HG03575 (cell line): ENCODE results near the gene SLC51B.
"Not testable (repeated sequence)": the region's sequence is repeated elsewhere in the genome, so short reads cannot be mapped to it uniquely, and the experiment has no call there.

ENCODE experiments used
- ATAC-seq: cut with Tn5 transposase; IDR thresholded peaks from one replicate; pipeline ENCODE4 v1.9.1; 2021; ENCODE audit not compliant: unreplicated experiment, insufficient number of reproducible peaks, low FRiP score; ENCODE audit errors: extremely low read depth

SLC51B gene

GRCh38 chr15:65092911-65093792, 48.0 kb downstream of the SLC51B start:
- ATAC-seq: no peak

- ATAC-seq: not testable (repeated sequence)
Measured at GRCh38 chr15:65093793-65094170, 48.6 kb downstream of the SLC51B start.

GRCh38 chr15:65094294-65094995, 49.3 kb downstream of the SLC51B start:
- ATAC-seq: no peak

GRCh38 chr15:65095011-65095746, 50.0 kb downstream of the SLC51B start:
- no peak for ATAC-seq

- no peak for ATAC-seq
Measured at GRCh38 chr15:65095747-65096104, 50.5 kb downstream of the SLC51B start.

- ATAC-seq: no peak
Measured at GRCh38 chr15:65096481-65097385, 51.5 kb downstream of the SLC51B start.

GRCh38 chr15:65097651-65098263, 52.6 kb downstream of the SLC51B start:
- no peak for ATAC-seq

- ATAC-seq: no peak
Measured at GRCh38 chr15:65099336-65099735, 54.1 kb downstream of the SLC51B start.

- not testable (repeated sequence) for ATAC-seq
Measured at GRCh38 chr15:65099801-65100200, 54.6 kb downstream of the SLC51B start.

GRCh38 chr15:65100442-65100841, 55.3 kb downstream of the SLC51B start:
- no peak for ATAC-seq

- no peak for ATAC-seq
Measured at GRCh38 chr15:65101411-65101890, 56.3 kb downstream of the SLC51B start.

- no peak for ATAC-seq
Measured at GRCh38 chr15:65101891-65102708, 56.9 kb downstream of the SLC51B start.

- ATAC-seq: no peak
Measured at GRCh38 chr15:65102912-65103311, 57.7 kb downstream of the SLC51B start.
